GM12864 (cell line): Measurements from ENCODE around the gene MYO7A.

ENCODE experiments used
- DNase-seq: peaks from one replicate; pipeline ENCODE4 v3.0.0-alpha.2; 2011; ENCODE audit warnings: low read depth
- H3K4me3 ChIP-seq: 2 replicates; pipeline ENCODE4 v1.5.1; 2011; ENCODE audit warnings: mild to moderate bottlenecking, low read depth, low read length, control low read depth
- CTCF ChIP-seq: IDR thresholded peaks from 2 replicates; pipeline ENCODE4 v1.5.1; 2011; ENCODE audit warnings: low read depth, mild to moderate bottlenecking, moderate library complexity, low read length, control low read depth, inconsistent platforms; ENCODE audit errors: missing control alignments

MYO7A gene

GRCh38 chr11:77112641-77113381 lies 15.2 kb upstream of the MYO7A start:
- no peak for DNase-seq
- H3K4me3 ChIP-seq: no peak overlapping the region
- TF ChIP-seq CTCF: no peak

- no peak overlapping the region for H3K4me3 ChIP-seq
These were observed 14.5 kb upstream of the MYO7A start for GRCh38 chr11:77113382-77114088.

GRCh38 chr11:77114089-77114463 lies 14.0 kb upstream of the MYO7A start:
- no peak for DNase-seq
- peak; percentile 0 for TF ChIP-seq CTCF
- H3K4me3 ChIP-seq: no peak overlapping the region

More at GRCh38 chr11:77113382-77114088, 14.5 kb upstream of the MYO7A start:
- DNase-seq: no peak
- peak; percentile 63 for TF ChIP-seq CTCF

- H3K4me3 ChIP-seq: no peak overlapping the region
- DNase-seq: no peak
- TF ChIP-seq CTCF: peak; percentile 52
These were observed 12.8 kb upstream of the MYO7A start for GRCh38 chr11:77115181-77115611.

GRCh38 chr11:77115956-77116355 lies 12.1 kb upstream of the MYO7A start:
- DNase-seq: no peak
- no peak overlapping the region for H3K4me3 ChIP-seq
- TF ChIP-seq CTCF: no peak

- no peak for DNase-seq
- TF ChIP-seq CTCF: no peak
- H3K4me3 ChIP-seq: no peak overlapping the region
These were observed 10.6 kb upstream of the MYO7A start for GRCh38 chr11:77117492-77117891.
